Lower leg skin (tissue), 3 donors: ENCODE data around the gene FAIM2.
"Not testable (repeated sequence)": the region's sequence is repeated elsewhere in the genome, so short reads cannot be mapped to it uniquely, and the experiment has no call there.

ENCODE experiments used
- POLR2A ChIP-seq, 2 donors: fragments of 450-650 bp; IDR thresholded peaks; one replicate each; pipeline ENCODE4 v1.6.1; 2016 to 2017; ENCODE audit warnings: antibody characterized with exemption in 2 of 2, mild to moderate bottlenecking in 1 of 2, moderate library complexity in 1 of 2
- TF ChIP-seq, protein P1 (sequence below), 3 donors: fragments of 450-650 bp; IDR thresholded peaks; one replicate each; pipeline ENCODE4 v1.5.1; 2016; ENCODE audit warnings: antibody characterized with exemption in 3 of 3, mild to moderate bottlenecking in 3 of 3, moderate library complexity in 2 of 3

DNA sequence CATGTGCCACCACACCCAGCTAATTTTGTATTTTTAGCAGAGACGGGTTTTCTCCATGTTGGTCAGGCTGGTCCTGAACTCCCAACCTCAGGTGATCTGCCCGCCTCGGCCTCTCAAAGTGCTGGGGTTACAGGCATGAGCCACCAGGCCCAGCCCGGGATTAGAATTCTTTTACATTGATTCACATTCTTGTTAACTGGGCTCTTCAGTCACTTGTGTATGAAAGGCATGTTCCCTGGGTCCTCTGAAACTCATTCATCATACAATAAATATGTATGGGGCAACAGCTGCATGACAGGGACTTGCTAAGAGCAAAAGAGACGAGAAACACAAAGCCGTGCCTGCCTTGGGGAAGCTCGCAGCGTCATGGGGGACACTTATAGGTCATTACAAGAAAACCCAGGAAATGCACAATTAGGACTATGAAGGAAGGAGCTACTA, 31.9 kb downstream of the FAIM2 start:
- TF ChIP-seq, protein P1, sequence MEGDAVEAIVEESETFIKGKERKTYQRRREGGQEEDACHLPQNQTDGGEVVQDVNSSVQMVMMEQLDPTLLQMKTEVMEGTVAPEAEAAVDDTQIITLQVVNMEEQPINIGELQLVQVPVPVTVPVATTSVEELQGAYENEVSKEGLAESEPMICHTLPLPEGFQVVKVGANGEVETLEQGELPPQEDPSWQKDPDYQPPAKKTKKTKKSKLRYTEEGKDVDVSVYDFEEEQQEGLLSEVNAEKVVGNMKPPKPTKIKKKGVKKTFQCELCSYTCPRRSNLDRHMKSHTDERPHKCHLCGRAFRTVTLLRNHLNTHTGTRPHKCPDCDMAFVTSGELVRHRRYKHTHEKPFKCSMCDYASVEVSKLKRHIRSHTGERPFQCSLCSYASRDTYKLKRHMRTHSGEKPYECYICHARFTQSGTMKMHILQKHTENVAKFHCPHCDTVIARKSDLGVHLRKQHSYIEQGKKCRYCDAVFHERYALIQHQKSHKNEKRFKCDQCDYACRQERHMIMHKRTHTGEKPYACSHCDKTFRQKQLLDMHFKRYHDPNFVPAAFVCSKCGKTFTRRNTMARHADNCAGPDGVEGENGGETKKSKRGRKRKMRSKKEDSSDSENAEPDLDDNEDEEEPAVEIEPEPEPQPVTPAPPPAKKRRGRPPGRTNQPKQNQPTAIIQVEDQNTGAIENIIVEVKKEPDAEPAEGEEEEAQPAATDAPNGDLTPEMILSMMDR (IDR thresholded peaks at IDR 0.05) = not testable (repeated sequence)
- not testable (repeated sequence) for TF ChIP-seq POLR2A (IDR thresholded peaks at IDR 0.05)
